OCI-LY1 (cell line): ENCODE measurements around the gene ITGA4.

Experiments used
- CTCF ChIP-seq: fragments of 200-600 bp; sonication (generic), shearing (Covaris generic); IDR thresholded peaks from 2 replicates; pipeline ENCODE4 v1.5.1; 2017; ENCODE audit warnings: mild to moderate bottlenecking, antibody characterized with exemption, low read length, moderate library complexity, mixed read lengths
- EZH2 ChIP-seq: fragments of 200-600 bp; sonication (generic), shearing (Covaris generic); IDR thresholded peaks from 2 replicates; pipeline ENCODE4 v1.8.0; 2017; ENCODE audit warnings: borderline replicate concordance, mixed run types, mild to moderate bottlenecking, antibody characterized with exemption, low read length, moderate library complexity, mixed read lengths

- TF ChIP-seq CTCF (no peak), EZH2 (no peak)
Observed at GRCh38 chr2:181542170-181542569, 85.0 kb downstream of the ITGA4 start.
